GM10266 (cell line): ENCODE results near the gene PRKCZ.

Experiments
- DNase-seq: peaks from one replicate; pipeline ENCODE4 v3.0.0; 2012; ENCODE audit errors: extremely low spot score
- CTCF ChIP-seq: IDR thresholded peaks from 2 replicates; pipeline ENCODE4 v1.5.1; 2012; ENCODE audit warnings: mild to moderate bottlenecking, low read depth; ENCODE audit not compliant: control insufficient read depth, insufficient read depth; ENCODE audit errors: missing control alignments

PRKCZ gene

GRCh38 chr1:2046953-2047748 is 3.1 kb upstream of the PRKCZ start:
- no peak for TF ChIP-seq CTCF
- no peak for DNase-seq

- no peak for DNase-seq
Measured at GRCh38 chr1:2047749-2048729, 2.2 kb upstream of the PRKCZ start.

GRCh38 chr1:2049225-2049717 is 940 bp upstream of the PRKCZ start:
- DNase-seq = no peak
- TF ChIP-seq CTCF = no peak

More at GRCh38 chr1:2047749-2048729, 2.2 kb upstream of the PRKCZ start:
- no peak for TF ChIP-seq CTCF

- DNase-seq = no peak
Measured at GRCh38 chr1:2050461-2050792, 216 bp downstream of the PRKCZ start.

GRCh38 chr1:2050793-2051682 is 827 bp downstream of the PRKCZ start:
- DNase-seq = no peak
- no peak for TF ChIP-seq CTCF

More at GRCh38 chr1:2050461-2050792, 216 bp downstream of the PRKCZ start:
- no peak for TF ChIP-seq CTCF

- DNase-seq = no peak
- TF ChIP-seq CTCF = no peak
Measured at GRCh38 chr1:2052054-2052679, 2.0 kb downstream of the PRKCZ start.
